Omental fat pad (tissue), 4 donors: Measurements from ENCODE around the gene RNF149. TPM values are rescaled to one million over a fixed set of nuclear protein-coding genes. Genes with fewer than 3 reads are reported as not detected.
A peak's percentile ranks its signal among the peaks of the same experiment; 100 is the strongest.

Experiments
- ATAC-seq: fragments of 150-250 bp; one replicate; pipeline ENCODE4 v1.9.1; 2016; ENCODE audit warnings: mild to moderate bottlenecking, moderate library complexity; ENCODE audit not compliant: low FRiP score
- DNase-seq: peaks from one replicate; pipeline ENCODE4 v3.0.0-alpha.2; 2019; ENCODE audit warnings: low spot score
- total RNA-seq, 4 donors: library from RNA; depleted of rRNA; stranded (reverse); fragments of >200 nt; gene quantifications; one replicate each; pipeline ENCODE4 v1.1.0, GENCODE V29; 2016
- TF ChIP-seq, protein P1 (sequence below), 3 donors: fragments of 450-650 bp; IDR thresholded peaks; one replicate each; pipeline ENCODE4 v1.5.1; 2016 to 2017; ENCODE audit warnings: antibody characterized with exemption in 3 of 3, mild to moderate bottlenecking in 3 of 3, moderate library complexity in 2 of 3

Gene RNF149
- total RNA-seq, 4 donors from 2014 or later: 96.8 to 191 (median 118) TPM

DNA sequence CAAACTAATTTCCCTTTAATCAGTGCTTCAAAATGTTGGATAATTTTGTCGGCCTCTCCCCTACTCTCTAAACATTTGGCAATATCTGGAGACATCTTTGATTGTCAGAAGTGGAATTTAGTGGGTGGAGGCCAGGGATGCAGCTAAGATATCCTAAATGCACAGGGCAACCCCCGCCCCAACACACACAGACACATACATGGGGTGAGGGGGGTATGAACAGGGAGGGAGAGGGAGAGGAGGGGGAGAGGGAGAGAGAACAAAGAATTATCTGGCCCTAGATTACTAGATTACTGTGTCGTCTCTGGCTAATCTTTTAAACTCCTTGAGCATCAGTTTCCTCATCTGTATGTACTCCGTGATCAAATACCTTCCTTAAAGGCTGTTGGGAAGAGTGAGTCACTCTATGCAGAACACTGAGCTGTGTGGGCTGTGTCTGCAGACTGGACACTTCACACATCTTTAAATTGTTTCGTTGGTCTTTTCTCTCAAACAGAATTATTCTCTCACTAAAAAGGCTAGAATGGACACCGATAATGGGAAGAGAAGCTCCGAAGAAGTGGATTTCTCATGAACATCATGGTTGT, 2.9 kb downstream of the RNF149 start:
- ATAC-seq (peak; percentile 38), DNase-seq (no peak)
- TF ChIP-seq, protein P1, sequence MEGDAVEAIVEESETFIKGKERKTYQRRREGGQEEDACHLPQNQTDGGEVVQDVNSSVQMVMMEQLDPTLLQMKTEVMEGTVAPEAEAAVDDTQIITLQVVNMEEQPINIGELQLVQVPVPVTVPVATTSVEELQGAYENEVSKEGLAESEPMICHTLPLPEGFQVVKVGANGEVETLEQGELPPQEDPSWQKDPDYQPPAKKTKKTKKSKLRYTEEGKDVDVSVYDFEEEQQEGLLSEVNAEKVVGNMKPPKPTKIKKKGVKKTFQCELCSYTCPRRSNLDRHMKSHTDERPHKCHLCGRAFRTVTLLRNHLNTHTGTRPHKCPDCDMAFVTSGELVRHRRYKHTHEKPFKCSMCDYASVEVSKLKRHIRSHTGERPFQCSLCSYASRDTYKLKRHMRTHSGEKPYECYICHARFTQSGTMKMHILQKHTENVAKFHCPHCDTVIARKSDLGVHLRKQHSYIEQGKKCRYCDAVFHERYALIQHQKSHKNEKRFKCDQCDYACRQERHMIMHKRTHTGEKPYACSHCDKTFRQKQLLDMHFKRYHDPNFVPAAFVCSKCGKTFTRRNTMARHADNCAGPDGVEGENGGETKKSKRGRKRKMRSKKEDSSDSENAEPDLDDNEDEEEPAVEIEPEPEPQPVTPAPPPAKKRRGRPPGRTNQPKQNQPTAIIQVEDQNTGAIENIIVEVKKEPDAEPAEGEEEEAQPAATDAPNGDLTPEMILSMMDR (IDR thresholded peaks at IDR 0.05): no peak

DNA sequence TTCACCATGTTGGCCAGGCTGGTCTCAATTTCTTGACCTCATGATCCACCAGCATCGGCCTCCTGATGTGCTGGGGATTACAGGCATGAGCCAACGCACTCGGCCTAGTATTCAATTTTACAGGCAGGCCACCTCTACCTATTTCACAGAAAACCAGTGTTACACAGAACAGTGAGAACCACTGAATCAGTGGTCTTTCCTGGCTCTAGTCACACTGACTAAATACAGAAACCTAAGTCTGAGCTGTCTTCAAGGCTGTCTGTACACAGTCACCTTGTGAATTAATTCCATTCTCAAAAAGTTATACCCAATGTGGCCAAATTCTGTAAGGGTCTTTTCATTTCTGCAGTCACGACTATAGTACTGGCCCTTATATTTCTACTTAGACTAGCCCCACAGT, 3.5 kb downstream of the RNF149 start:
- ATAC-seq (no peak), DNase-seq (no peak)
- TF ChIP-seq, protein P1 (IDR thresholded peaks at IDR 0.05): no peak

DNA sequence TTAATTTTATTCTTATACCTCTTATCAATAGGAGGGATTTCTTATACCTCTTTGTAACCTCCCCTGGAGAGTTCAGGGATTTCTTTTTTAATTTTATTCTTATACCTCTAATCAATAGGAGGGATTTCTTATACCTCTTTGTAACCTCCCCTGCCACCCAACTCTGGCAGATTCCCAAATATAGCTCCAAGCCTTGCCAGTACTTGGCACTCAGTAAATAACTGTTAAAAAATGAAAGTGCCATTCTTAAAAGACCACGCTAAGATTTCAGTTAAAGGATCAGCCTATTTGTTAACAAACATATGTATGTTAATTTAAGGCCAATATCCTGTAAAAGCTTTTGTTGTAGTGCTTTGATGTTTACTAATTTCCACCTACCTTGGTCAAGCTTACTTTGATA, 4.8 kb downstream of the RNF149 start:
- ATAC-seq: no peak
- TF ChIP-seq, protein P1 (IDR thresholded peaks at IDR 0.05): no peak

DNA sequence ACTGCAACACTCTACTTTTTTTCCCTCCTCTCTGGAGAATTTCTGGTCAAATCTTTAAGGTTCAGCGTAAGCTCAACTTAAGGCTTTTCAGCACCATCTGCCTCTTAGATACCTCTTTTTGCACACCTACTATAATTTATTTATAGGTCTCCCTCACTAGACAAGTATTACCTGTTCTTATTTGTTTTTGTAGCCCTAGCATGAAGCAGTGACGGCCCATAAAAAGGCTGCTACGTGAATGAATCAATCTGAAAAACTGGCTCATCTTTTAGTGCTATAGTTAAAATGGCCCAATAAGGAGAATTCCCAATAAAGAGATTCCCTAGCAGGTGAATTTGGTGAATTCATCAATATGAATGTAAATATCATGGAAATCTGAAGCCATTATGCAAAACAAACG, 6.5 kb downstream of the RNF149 start:
- DNase-seq (no peak), ATAC-seq (no peak)
- TF ChIP-seq, protein P1 (IDR thresholded peaks at IDR 0.05): no peak

More for the DNA sequence above, 4.8 kb downstream of the RNF149 start:
- DNase-seq: no peak

DNA sequence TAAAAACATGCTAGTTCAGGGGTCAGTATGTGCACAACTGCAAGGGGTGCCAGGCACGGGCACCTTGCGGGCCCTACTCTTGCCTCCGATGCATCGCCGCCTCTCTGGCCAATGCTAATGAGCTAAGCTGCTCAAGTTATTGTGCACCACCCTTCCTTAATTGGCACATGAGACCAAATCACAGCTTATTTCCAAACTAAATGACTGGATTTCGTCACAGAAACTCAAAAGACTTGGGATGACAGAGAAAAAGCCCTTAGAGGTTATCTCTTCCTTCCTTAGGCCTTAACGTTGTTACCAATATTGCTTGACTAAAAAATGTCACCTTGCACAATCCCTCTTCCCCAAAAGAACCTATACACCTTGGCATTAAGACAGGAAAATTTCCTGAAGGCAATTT, 7.7 kb downstream of the RNF149 start:
- ATAC-seq: no peak
- TF ChIP-seq, protein P1 (IDR thresholded peaks at IDR 0.05): no peak
- no peak for DNase-seq

DNA sequence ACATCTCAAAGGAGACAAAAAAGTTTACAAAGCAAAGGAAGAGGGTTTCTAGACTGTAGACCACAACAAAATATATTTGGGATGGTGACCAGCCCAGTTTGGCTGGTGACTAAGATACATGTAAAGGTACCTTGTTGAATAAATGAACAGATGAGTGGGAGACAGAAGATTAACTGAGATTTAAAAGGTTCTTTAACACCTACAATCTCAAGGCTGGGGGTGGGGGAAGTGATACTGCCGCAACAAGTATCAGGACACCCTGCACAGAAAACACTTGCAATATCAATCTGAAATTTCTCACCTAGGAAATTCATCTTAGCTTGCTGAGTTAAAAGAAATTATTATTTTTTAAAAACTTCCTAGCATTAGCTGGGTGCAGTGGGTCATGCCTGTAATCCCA, 8.3 kb downstream of the RNF149 start:
- DNase-seq (no peak), ATAC-seq (no peak)
- TF ChIP-seq, protein P1 (IDR thresholded peaks at IDR 0.05): no peak

DNA sequence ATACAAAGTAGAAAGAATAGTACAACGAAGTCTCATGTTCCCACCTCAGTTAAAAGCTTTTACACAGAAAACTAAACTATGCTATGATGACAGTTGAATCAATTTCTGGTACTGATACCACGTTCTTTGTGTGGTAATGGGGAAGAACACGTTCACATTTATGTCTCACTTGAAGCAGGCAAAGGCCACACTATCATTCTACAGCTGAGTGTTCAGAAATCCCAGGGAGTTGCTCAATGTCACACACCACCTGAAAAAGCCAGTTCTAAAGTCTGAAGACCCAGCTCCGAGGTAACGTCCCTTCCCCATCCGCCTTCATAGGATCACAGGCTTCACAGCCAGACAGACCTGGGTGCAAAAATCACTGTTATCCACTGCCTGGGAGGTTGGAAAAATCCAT, 8.9 kb downstream of the RNF149 start:
- DNase-seq (no peak), ATAC-seq (no peak)
- TF ChIP-seq, protein P1 (IDR thresholded peaks at IDR 0.05): no peak
